Dedifferentiated amniotic fluid mesenchymal stem cell (primary cell): Measurements from ENCODE around the gene BTBD3.

ENCODE experiments used
- DNase-seq: peaks from one replicate; pipeline ENCODE4 v3.0.0-alpha.2; 2016; ENCODE audit errors: extremely low spot score

The BTBD3 gene

DNA sequence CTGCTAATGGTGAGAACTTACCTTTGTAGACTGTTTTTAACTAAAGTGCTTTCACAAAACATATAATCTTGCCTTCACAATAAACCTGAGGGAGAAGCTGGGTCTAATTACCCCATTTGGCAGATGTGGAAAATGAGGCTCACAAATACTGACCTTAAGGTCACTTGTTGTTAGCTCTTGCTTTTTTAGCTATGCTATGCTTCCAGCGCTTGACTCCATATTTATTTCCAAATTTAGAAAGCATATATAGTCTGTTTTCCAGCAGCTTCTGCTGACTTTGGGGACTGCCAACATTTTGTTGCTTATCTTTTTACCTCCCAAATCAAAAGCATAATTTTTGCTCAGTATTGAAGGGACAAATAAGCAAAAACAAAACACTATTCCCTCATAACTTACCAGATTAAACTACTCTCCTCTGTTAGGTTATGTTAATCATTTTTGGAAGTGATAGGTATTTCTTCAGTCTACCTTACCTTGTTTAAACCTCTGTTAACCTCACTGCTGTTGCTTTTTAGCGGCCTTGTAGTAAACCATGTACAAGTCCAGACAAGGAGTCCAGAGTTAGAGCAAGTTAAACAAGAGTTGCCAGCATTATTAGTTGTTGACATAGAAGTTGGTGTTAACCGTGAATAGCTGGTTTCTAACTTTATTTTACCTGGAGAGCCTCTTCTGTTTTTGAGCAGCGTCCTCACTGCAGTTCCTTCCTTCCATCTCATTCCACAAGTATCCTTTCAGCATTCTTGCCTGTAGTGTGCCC is 4.9 kb upstream of the BTBD3 start:
- DNase-seq = no peak

GRCh38 chr20:11918391-11918845 is 725 bp downstream of the BTBD3 start:
- DNase-seq = no peak

GRCh38 chr20:11918981-11919380 is 1.3 kb downstream of the BTBD3 start:
- no peak for DNase-seq

- no peak for DNase-seq
These were observed 1.9 kb downstream of the BTBD3 start for GRCh38 chr20:11919581-11919980.

GRCh38 chr20:11920083-11920482 is 2.4 kb downstream of the BTBD3 start:
- DNase-seq = no peak

DNA sequence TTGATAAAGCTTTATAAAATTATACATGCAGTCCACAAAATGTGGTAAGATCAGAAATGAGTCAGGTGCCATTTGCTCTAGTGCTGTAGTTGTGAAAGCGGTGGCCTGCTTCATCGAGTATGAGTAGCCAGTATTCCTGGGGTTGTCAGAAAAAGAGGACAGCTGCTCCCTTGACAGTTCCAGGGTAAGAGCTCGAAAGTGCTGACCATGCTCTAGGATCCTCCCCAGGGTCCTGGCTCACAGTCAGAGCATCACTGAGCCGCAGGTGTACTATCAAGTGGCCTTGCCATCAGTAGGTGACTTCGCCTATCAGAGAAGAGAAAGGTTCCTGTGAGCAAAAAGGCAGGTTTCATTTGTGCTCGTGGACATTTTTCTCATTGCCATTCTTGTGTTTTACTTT is 3.6 kb downstream of the BTBD3 start:
- no peak for DNase-seq

DNA sequence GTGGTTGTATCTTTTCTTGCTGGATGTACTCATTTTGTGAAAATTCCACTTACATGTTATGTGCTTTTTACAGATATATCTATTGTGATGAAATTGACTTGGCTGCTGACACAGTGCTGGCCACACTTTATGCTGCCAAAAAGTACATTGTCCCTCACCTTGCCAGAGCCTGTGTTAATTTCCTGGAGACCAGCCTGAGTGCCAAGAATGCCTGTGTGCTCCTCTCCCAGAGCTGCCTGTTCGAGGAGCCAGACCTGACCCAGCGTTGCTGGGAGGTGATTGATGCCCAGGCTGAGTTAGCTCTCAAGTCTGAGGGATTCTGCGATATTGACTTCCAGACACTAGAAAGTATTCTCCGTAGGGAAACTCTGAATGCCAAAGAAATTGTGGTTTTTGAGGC is 4.9 kb downstream of the BTBD3 start:
- DNase-seq = no peak

DNA sequence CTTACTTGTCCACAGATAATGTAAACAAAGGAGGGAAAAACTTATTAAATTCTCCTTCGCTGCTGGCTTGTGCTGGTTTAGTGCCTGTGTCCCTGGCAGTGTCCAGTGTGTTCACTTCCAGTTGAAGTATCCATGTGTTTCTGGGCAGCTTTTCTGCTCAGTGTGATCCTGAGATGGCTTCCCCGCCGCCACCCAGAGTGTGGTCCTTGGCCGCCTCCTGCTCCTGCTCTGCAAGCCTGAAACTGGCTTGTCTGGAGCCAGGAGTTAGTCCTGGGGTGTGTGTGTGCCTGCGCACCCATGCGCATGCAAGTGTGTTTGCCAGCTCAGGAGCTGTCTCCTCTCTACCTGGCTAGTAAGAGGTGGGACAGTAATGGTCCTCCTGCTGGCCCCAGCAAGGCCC is 7.2 kb downstream of the BTBD3 start:
- no peak for DNase-seq

- DNase-seq = no peak
These were observed 8.8 kb downstream of the BTBD3 start for GRCh38 chr20:11926292-11926998.

DNA sequence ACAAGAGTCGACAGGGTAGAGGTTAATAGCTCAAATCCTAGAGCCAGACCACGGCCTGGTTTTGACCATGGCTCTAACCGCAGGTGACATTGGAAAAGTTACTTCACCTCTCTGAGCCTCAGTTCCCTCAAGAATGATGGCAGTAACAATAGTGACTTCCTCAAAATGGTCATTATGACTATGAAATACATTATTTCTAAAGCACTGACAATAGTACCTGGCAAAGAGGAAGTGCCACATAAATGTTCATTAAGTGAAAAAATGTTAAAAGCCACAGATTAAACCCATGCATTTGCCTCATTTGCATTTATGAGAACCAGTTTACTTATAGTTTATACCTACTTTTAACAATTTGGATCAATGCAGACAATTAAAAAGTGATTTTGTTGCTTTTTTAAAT is 12.3 kb downstream of the BTBD3 start:
- DNase-seq = no peak

- no peak for DNase-seq
These were observed 17.8 kb downstream of the BTBD3 start for GRCh38 chr20:11935212-11936154.

DNA sequence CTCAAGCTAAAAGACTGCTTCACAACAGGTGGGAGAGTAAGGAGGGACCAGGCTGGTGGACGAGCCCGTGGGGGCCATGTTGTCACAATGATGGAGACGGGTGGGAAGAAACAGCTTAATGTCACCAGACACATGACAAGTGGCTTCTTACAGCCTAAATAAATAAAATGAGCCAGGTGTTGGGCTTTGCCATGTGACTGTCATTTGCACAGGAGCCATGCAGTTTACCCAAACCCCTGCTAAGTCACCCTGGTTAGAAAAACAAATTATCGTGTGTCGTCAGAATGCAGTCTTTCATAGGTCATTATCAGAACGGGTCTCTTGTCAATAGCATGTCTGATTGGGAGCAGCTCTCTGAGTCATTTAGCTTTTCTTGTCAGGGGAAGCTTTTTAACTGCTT is 18.5 kb downstream of the BTBD3 start:
- no peak for DNase-seq

DNA sequence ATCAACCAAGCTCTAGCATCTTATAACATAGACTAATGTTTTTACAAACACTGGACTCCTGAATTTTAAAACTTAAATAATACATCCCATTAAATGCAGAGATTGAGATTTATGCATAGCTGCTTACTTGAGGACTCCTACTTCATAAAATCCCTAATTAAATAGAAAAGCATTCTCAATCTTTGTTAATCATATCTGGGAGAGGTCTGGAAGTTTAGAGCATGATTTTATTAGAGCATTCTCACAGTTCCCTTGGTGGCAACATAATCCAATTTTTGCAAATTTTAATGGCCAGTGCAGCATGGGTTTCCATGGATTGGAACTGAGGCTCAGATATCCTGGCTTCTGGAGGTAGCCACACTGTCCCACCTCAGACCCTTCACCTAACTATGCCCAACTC is 19.5 kb downstream of the BTBD3 start:
- no peak for DNase-seq

DNA sequence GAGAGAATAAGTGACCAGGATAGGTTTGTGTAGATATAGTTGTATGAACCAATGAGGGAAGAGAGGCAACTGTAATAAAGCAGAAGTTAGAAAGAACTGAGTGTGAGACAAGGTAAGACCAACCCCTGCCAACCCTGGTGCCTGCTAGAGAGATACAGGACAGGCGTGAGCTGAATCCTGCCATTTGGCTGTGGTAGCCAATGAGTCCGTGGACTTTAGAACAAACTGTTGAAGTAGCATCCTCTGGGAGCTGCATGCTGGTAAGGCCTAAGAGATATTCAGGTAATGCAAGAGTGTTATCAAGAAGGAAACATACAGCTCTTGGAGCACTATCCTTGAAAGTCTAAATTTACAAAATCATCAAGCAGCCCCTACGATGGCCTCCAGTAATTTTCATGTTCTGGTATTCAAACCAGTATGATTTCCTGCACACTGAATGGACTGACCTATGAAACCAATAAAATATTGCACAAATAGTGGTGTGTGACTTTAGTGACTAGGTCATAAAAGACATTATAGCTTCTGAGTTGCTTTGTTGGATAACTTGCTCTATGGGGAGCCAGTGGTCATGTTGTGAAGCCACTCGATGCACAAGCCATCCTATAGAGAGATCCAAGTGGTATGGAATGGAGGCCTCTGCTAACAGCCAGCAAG is 24.0 kb downstream of the BTBD3 start:
- no peak for DNase-seq

GRCh38 chr20:11943778-11944177 is 26.1 kb downstream of the BTBD3 start:
- no peak for DNase-seq

GRCh38 chr20:11948806-11949205 is 31.1 kb downstream of the BTBD3 start:
- no peak for DNase-seq

GRCh38 chr20:11949711-11950110 is 32.0 kb downstream of the BTBD3 start:
- DNase-seq = no peak

GRCh38 chr20:11951696-11952095 is 34.0 kb downstream of the BTBD3 start:
- no peak for DNase-seq

GRCh38 chr20:11952639-11953038 is 34.9 kb downstream of the BTBD3 start:
- no peak for DNase-seq

DNA sequence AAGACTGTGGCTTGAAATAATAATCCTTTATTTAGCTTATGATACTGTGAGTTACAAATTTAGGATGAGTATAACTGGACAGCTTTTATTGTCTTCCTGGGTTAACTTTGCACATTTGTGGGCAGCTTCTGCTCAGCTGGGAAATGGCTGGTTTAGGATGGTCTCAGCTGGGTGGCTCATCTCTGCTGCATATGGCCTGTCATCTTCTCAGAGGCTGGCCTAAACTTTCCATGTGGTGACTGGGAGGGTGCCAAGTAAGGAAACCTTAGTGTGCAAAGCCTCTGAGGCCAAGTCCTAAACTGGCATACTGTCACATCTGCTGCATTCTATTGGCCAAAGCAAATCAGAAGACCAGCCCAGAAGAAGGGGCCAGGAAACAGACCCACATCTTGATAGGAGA is 40.2 kb downstream of the BTBD3 start:
- DNase-seq = no peak

DNA sequence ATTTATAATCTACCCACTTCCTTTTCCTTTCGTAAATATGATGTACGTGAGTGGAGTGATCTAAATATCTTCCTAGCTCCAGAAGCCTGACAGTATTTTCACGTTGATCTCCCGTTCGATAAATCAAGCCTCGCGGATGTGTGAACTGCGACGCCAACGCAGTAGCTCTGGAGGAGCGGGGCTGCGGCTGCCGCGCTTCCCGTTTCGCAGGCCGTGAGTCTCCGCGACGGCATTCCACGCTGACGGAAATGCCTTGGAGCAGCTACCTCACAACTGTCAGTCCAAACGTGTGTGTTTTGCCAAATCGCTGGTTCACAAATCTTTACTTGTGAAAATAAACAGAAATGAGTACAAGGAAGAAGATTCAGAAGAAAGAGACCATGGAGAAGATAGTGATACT is 41.2 kb downstream of the BTBD3 start:
- DNase-seq = no peak

DNA sequence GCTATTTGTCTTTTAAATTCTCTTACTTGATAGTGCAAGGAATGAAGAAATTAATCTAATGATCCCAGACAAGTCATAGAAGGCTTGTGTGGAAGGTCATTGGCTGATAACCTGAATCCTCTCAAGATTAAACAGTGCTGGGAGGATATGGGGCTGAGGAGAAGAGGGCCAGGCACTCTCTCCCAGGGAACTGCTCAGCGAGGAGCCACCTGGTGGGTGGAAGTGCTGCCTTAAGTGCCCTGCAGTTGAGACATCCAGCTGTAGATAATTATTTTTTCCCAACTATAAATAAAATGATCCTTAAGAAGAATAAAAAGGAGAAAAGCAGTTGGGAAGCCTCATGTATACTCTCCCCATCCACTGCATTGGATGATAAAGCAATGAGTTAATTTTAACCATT is 47.9 kb downstream of the BTBD3 start:
- DNase-seq = no peak
